HEK293 (cell line): ENCODE data around the gene DSG3.
A peak's percentile ranks its signal among the peaks of the same experiment; 100 is the strongest.

Source experiments
- ATF2 ChIP-seq: fragments of 450-650 bp; formaldehyde crosslinking; IDR thresholded peaks from 2 replicates; pipeline ENCODE4 v1.5.1; 2016; ENCODE audit warnings: missing biosample characterization, missing genetic modification characterization, low read depth
- GLI4 ChIP-seq: fragments of 450-650 bp; formaldehyde crosslinking; IDR thresholded peaks from 2 replicates; pipeline ENCODE4 v1.5.1; 2016; ENCODE audit warnings: missing biosample characterization, missing genetic modification characterization
- HOXA7 ChIP-seq: sonication (generic); formaldehyde crosslinking; IDR thresholded peaks from 2 replicates; pipeline ENCODE4 v1.8.1; 2022; ENCODE audit warnings: missing genetic modification reagents, borderline replicate concordance
- HOXD13 ChIP-seq: sonication (generic); formaldehyde crosslinking; IDR thresholded peaks from 2 replicates; pipeline ENCODE4 v1.8.0; 2022; ENCODE audit warnings: missing genetic modification reagents, borderline replicate concordance
- KLF7 ChIP-seq: fragments of 450-650 bp; formaldehyde crosslinking; IDR thresholded peaks from 2 replicates; pipeline ENCODE4 v1.5.1; 2016; ENCODE audit warnings: missing biosample characterization, missing genetic modification characterization, borderline replicate concordance
- KLF9 ChIP-seq: fragments of 450-650 bp; formaldehyde crosslinking; IDR thresholded peaks from 2 replicates; pipeline ENCODE4 v1.5.1; 2016; ENCODE audit warnings: missing biosample characterization, missing genetic modification characterization, low read depth
- MEIS1 ChIP-seq: sonication (generic); formaldehyde crosslinking; IDR thresholded peaks from 2 replicates; pipeline ENCODE4 v1.8.1; 2022; ENCODE audit warnings: missing genetic modification reagents, mild to moderate bottlenecking, borderline replicate concordance
- MZF1 ChIP-seq: fragments of 450-650 bp; formaldehyde crosslinking; IDR thresholded peaks from 2 replicates; pipeline ENCODE4 v1.5.1; 2017; ENCODE audit warnings: missing biosample characterization, missing genetic modification characterization, borderline replicate concordance
- SETDB1 ChIP-seq: IDR thresholded peaks from one replicate; pipeline ENCODE4 v1.6.1; 2017; ENCODE audit warnings: mild to moderate bottlenecking, low read length, moderate library complexity, mixed read lengths; ENCODE audit not compliant: insufficient read length
- ZBTB1 ChIP-seq: fragments of 450-650 bp; formaldehyde crosslinking; IDR thresholded peaks from 2 replicates; pipeline ENCODE4 v1.5.1; 2016; ENCODE audit warnings: missing biosample characterization, missing genetic modification characterization
- ZBTB10 ChIP-seq: fragments of 450-650 bp; formaldehyde crosslinking; IDR thresholded peaks from 2 replicates; pipeline ENCODE4 v1.5.1; 2016; ENCODE audit warnings: missing biosample characterization, missing genetic modification characterization
- ZBTB17 ChIP-seq: fragments of 450-650 bp; formaldehyde crosslinking; IDR thresholded peaks from 2 replicates; pipeline ENCODE4 v1.5.1; 2016; ENCODE audit warnings: missing biosample characterization, missing genetic modification characterization
- ZBTB20 ChIP-seq: fragments of 450-650 bp; formaldehyde crosslinking; IDR thresholded peaks from 2 replicates; pipeline ENCODE4 v1.5.1; 2016; ENCODE audit warnings: missing biosample characterization, missing genetic modification characterization
- ZBTB48 ChIP-seq: fragments of 450-650 bp; formaldehyde crosslinking; IDR thresholded peaks from 2 replicates; pipeline ENCODE4 v1.5.1; 2016; ENCODE audit warnings: missing biosample characterization, missing genetic modification characterization
- ZBTB8A ChIP-seq: fragments of 450-650 bp; formaldehyde crosslinking; IDR thresholded peaks from 2 replicates; pipeline ENCODE4 v1.5.1; 2016; ENCODE audit warnings: missing biosample characterization, missing genetic modification characterization
- ZFP3 ChIP-seq: fragments of 450-650 bp; formaldehyde crosslinking; IDR thresholded peaks from 2 replicates; pipeline ENCODE4 v1.5.1; 2016; ENCODE audit warnings: low read depth, missing biosample characterization, missing genetic modification characterization
- ZNF133 ChIP-seq: fragments of 450-650 bp; formaldehyde crosslinking; IDR thresholded peaks from 2 replicates; pipeline ENCODE4 v1.5.1; 2016; ENCODE audit warnings: missing biosample characterization, missing genetic modification characterization
- ZNF140 ChIP-seq: fragments of 450-650 bp; formaldehyde crosslinking; IDR thresholded peaks from 2 replicates; pipeline ENCODE4 v1.5.1; 2016; ENCODE audit warnings: missing biosample characterization, missing genetic modification characterization
- ZNF146 ChIP-seq: fragments of 450-650 bp; formaldehyde crosslinking; IDR thresholded peaks from 2 replicates; pipeline ENCODE4 v1.5.1; 2016; ENCODE audit warnings: missing biosample characterization, missing genetic modification characterization
- ZNF169 ChIP-seq: fragments of 450-650 bp; formaldehyde crosslinking; IDR thresholded peaks from 2 replicates; pipeline ENCODE4 v1.5.1; 2016; ENCODE audit warnings: missing biosample characterization, missing genetic modification characterization
- ZNF280D ChIP-seq: fragments of 450-650 bp; formaldehyde crosslinking; IDR thresholded peaks from 2 replicates; pipeline ENCODE4 v1.5.1; 2016; ENCODE audit warnings: missing biosample characterization, missing genetic modification characterization
- ZNF311 ChIP-seq: fragments of 450-650 bp; formaldehyde crosslinking; IDR thresholded peaks from 2 replicates; pipeline ENCODE4 v1.5.1; 2017; ENCODE audit warnings: missing biosample characterization, missing genetic modification characterization, borderline replicate concordance
- ZNF394 ChIP-seq: fragments of 450-650 bp; formaldehyde crosslinking; IDR thresholded peaks from 2 replicates; pipeline ENCODE4 v1.5.1; 2016; ENCODE audit warnings: missing biosample characterization, missing genetic modification characterization, mild to moderate bottlenecking, moderate library complexity, borderline replicate concordance
- ZNF433 ChIP-seq: fragments of 450-650 bp; formaldehyde crosslinking; IDR thresholded peaks from 2 replicates; pipeline ENCODE4 v1.5.1; 2016; ENCODE audit warnings: missing biosample characterization, missing genetic modification characterization, low read depth
- ZNF48 ChIP-seq: fragments of 450-650 bp; formaldehyde crosslinking; IDR thresholded peaks from 2 replicates; pipeline ENCODE4 v1.5.1; 2016; ENCODE audit warnings: missing biosample characterization, missing genetic modification characterization
- ZNF596 ChIP-seq: fragments of 450-650 bp; IDR thresholded peaks from 2 replicates; pipeline ENCODE4 v1.5.0; 2018; ENCODE audit warnings: missing biosample characterization, mild to moderate bottlenecking, missing genetic modification characterization, moderate library complexity
- ZNF664 ChIP-seq: fragments of 450-650 bp; formaldehyde crosslinking; IDR thresholded peaks from 2 replicates; pipeline ENCODE4 v1.5.1; 2016; ENCODE audit warnings: missing biosample characterization, missing genetic modification characterization
- ZNF747 ChIP-seq: fragments of 450-650 bp; formaldehyde crosslinking; IDR thresholded peaks from 2 replicates; pipeline ENCODE4 v1.5.1; 2016; ENCODE audit warnings: missing biosample characterization, missing genetic modification characterization
- ZNF76 ChIP-seq: fragments of 450-650 bp; formaldehyde crosslinking; IDR thresholded peaks from 2 replicates; pipeline ENCODE4; 2016; ENCODE audit warnings: low read depth, missing biosample characterization, missing genetic modification characterization, borderline replicate concordance
- TF ChIP-seq, protein P1 (sequence below): fragments of 450-650 bp; formaldehyde crosslinking; IDR thresholded peaks from 2 replicates; pipeline ENCODE4 v1.5.1; 2017; ENCODE audit warnings: missing biosample characterization, missing genetic modification characterization

The DSG3 gene

GRCh38 chr18:31498574-31499524 lies 51.3 kb downstream of the DSG3 start (continued):
- TF ChIP-seq ZNF280D (tag by site-specific recombination) (no peak), ZBTB8A (tag by site-specific recombination) (0 out of 2 replicates have a peak, but pooled peaks have one; percentile 15), MEIS1 (CRISPR knock-in tag) (no peak), HOXA7 (CRISPR knock-in tag) (no peak), ZNF394 (tag by site-specific recombination) (no peak), MZF1 (tag by site-specific recombination) (no peak), ZNF146 (tag by site-specific recombination) (no peak), ZBTB20 (tag by site-specific recombination) (no peak), ZFP3 (tag by site-specific recombination) (no peak), GLI4 (no peak), ZNF133 (tag by site-specific recombination) (no peak), SETDB1 (peak; percentile 16), ZNF433 (no peak), ZNF596 (tag by site-specific recombination) (no peak), ZNF747 (tag by site-specific recombination) (no peak), HOXD13 (CRISPR knock-in tag) (no peak), ZNF169 (tag by site-specific recombination) (no peak), ZBTB10 (tag by site-specific recombination) (no peak), ATF2 (tag by site-specific recombination) (no peak), ZNF48 (tag by site-specific recombination) (no peak), ZNF140 (tag by site-specific recombination) (no peak), ZNF664 (tag by site-specific recombination) (no peak), ZBTB48 (tag by site-specific recombination) (peak; percentile 72), ZNF311 (tag by site-specific recombination) (no peak), KLF7 (tag by site-specific recombination) (no peak), KLF9 (tag by site-specific recombination) (peak; percentile 61), ZBTB17 (no peak), ZNF76 (peak; percentile 37; the same call in 1 of the 2 replicates), ZBTB1 (tag by site-specific recombination) (no peak)
- TF ChIP-seq, protein P1, sequence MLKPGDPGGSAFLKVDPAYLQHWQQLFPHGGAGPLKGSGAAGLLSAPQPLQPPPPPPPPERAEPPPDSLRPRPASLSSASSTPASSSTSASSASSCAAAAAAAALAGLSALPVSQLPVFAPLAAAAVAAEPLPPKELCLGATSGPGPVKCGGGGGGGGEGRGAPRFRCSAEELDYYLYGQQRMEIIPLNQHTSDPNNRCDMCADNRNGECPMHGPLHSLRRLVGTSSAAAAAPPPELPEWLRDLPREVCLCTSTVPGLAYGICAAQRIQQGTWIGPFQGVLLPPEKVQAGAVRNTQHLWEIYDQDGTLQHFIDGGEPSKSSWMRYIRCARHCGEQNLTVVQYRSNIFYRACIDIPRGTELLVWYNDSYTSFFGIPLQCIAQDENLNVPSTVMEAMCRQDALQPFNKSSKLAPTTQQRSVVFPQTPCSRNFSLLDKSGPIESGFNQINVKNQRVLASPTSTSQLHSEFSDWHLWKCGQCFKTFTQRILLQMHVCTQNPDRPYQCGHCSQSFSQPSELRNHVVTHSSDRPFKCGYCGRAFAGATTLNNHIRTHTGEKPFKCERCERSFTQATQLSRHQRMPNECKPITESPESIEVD (tag by site-specific recombination), result no peak
